Measurements from ENCODE around the gene BTBD16.

The BTBD16 gene

DNA sequence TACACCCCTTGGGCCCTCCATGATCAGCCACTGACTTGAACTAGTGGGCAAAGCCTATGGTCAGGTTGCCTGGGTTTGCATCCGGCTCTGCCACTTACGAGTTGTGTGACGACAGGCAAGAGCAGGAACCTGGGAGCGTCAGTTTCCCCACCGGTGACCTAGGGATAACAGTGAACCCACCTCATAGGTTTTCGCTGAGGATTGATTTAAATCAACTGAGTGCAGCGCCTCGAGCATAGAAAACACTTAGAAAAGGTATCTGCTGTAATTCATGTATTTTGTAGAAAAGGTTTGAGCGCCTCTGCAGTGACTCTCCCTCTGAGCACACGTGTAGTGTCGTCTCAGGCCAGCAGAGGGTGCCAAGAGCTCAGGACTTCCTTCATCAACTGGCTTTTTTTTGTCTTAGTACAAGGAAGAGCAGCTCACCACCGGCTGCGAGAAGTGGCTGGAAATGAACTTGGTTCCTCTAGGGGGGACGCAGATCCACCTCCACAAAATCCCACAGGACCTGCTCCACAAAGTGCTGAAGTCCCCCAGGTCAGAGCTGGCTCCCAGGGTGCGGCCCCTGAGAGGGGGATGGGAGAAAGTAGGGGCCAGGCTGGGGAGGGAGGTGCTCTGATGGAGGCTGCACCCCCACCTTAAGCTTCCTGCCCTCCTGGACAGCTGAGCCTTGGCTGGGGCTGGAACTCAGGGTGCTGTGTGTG lies 27.7 kb downstream of the BTBD16 start:
- H3K9me3 ChIP-seq (ENCODE audit: insufficient read depth, low read depth, low read length) = peaks cover 2% of the 10 kb centered on the region
- H3K4me2 ChIP-seq (ENCODE audit: low read length) = no peak overlapping the region
- no peaks in the 10 kb centered on the region for H3K27me3 ChIP-seq (ENCODE audit: insufficient read depth, low read length)
- H4K12ac ChIP-seq (ENCODE audit: low read depth, low read length) = no peak overlapping the region
- no CpG with 5 or more reads among the region's 15 CpGs for WGBS (ENCODE audit: extremely low coverage, insufficient coverage, insufficient read length)
- H3K4me1 ChIP-seq (ENCODE audit: control insufficient read depth in 1 of 2, insufficient read depth in 2 of 2, low read length in 2 of 2) = peaks cover 6 to 8% of the 10 kb centered on the region in 2 experiments
- no peaks in the 10 kb centered on the region for H3K36me3 ChIP-seq (ENCODE audit: control insufficient read depth in 1 of 2, insufficient read depth in 2 of 2, low read length in 2 of 2)
- H3K4ac ChIP-seq (ENCODE audit: low read depth, low read length) = no peak overlapping the region
- H3K79me2 ChIP-seq (ENCODE audit: control insufficient read depth, insufficient read depth, low read length, poor library complexity) = no peaks in the 10 kb centered on the region
- H2BK5ac ChIP-seq (ENCODE audit: low read depth, low read length, poor library complexity) = no peak overlapping the region
- H3K4me3 ChIP-seq (ENCODE audit: low read depth, low read length) = no peak overlapping the region
- H2BK120ac ChIP-seq (ENCODE audit: insufficient read depth, low read length, poor library complexity) = no peak overlapping the region
- H3K23ac ChIP-seq (ENCODE audit: low read length) = no peak overlapping the region
- H3K9ac ChIP-seq (ENCODE audit: low read length) = no peak overlapping the region
- H3K79me1 ChIP-seq (ENCODE audit: low read length) = no peaks in the 10 kb centered on the region
- DNase-seq = peak; percentile 81 to 91
- no peak overlapping the region for H2BK12ac ChIP-seq (ENCODE audit: low read length)
- H2AFZ ChIP-seq (ENCODE audit: insufficient read depth, low read length, poor library complexity) = no peak overlapping the region
- no peak overlapping the region for H4K91ac ChIP-seq (ENCODE audit: low read depth, low read length)
- peak overlapping the region; percentile 6 for H3K18ac ChIP-seq (ENCODE audit: low read length)
- H2AK5ac ChIP-seq (ENCODE audit: low read length) = no peak overlapping the region
- H4K8ac ChIP-seq (ENCODE audit: low read depth, low read length) = no peak overlapping the region
- no peak overlapping the region for H3K27ac ChIP-seq (ENCODE audit: low read depth, low read length)
- H3K14ac ChIP-seq (ENCODE audit: low read length) = no peak overlapping the region

DNA sequence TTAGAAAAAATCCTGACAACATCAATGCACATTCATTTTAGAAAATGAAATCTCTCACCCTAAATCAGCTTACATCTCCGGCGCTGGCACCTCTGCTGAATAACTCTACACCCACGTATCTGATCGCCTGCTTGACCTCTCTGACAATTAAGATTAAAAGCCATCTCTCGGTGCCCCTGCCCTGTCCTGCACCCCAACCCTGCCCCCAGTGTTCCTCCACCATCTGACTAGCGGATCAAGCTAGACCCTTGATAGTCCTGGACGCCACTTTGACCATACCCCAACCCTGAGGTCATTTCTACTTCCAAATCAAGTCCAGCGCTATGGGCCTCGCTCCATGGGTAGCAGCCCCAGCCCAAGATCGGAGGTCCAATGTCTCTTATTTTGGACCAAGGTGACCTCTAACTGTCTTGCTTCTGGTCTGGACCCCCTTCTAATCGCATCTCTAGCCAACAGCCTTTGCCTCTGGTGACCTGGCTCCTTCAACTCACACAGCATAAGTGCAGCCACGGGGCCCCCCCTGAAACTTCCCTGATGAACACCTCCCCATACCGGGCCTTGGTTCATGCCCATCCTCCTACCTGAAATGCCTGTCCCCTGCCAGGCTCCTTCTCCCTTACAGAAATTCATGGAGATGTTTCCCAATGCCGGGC lies 28.5 kb downstream of the BTBD16 start:
- Histone ChIP-seq H2BK12ac (ENCODE audit: low read length) (no peak overlapping the region), H3K27ac (ENCODE audit: low read depth, low read length) (no peak overlapping the region), H3K4me1 (ENCODE audit: control insufficient read depth in 1 of 2, insufficient read depth in 2 of 2, low read length in 2 of 2) (no peaks in the 10 kb centered on the region), H3K36me3 (ENCODE audit: control insufficient read depth in 1 of 2, insufficient read depth in 2 of 2, low read length in 2 of 2) (no peaks in the 10 kb centered on the region), H3K79me2 (ENCODE audit: control insufficient read depth, insufficient read depth, low read length, poor library complexity) (no peaks in the 10 kb centered on the region), H3K4me2 (ENCODE audit: low read length) (no peak overlapping the region), H3K4me3 (ENCODE audit: low read depth, low read length) (no peak overlapping the region), H2BK5ac (ENCODE audit: low read depth, low read length, poor library complexity) (no peak overlapping the region), H3K79me1 (ENCODE audit: low read length) (no peaks in the 10 kb centered on the region), H4K8ac (ENCODE audit: low read depth, low read length) (no peak overlapping the region), H3K4ac (ENCODE audit: low read depth, low read length) (no peak overlapping the region), H2AFZ (ENCODE audit: insufficient read depth, low read length, poor library complexity) (no peak overlapping the region), H4K12ac (ENCODE audit: low read depth, low read length) (no peak overlapping the region), H4K91ac (ENCODE audit: low read depth, low read length) (no peak overlapping the region), H3K23ac (ENCODE audit: low read length) (no peak overlapping the region), H3K9me3 (ENCODE audit: insufficient read depth, low read depth, low read length) (peaks cover 2% of the 10 kb centered on the region), H3K14ac (ENCODE audit: low read length) (no peak overlapping the region), H3K27me3 (ENCODE audit: insufficient read depth, low read length) (no peaks in the 10 kb centered on the region), H3K9ac (ENCODE audit: low read length) (no peak overlapping the region), H3K18ac (ENCODE audit: low read length) (no peak overlapping the region), H2BK120ac (ENCODE audit: insufficient read depth, low read length, poor library complexity) (no peak overlapping the region), H2AK5ac (ENCODE audit: low read length) (no peak overlapping the region)
- WGBS (ENCODE audit: extremely low coverage, insufficient coverage, insufficient read length) = no CpG with 5 or more reads among the region's 14 CpGs
- DNase-seq = no peak

DNA sequence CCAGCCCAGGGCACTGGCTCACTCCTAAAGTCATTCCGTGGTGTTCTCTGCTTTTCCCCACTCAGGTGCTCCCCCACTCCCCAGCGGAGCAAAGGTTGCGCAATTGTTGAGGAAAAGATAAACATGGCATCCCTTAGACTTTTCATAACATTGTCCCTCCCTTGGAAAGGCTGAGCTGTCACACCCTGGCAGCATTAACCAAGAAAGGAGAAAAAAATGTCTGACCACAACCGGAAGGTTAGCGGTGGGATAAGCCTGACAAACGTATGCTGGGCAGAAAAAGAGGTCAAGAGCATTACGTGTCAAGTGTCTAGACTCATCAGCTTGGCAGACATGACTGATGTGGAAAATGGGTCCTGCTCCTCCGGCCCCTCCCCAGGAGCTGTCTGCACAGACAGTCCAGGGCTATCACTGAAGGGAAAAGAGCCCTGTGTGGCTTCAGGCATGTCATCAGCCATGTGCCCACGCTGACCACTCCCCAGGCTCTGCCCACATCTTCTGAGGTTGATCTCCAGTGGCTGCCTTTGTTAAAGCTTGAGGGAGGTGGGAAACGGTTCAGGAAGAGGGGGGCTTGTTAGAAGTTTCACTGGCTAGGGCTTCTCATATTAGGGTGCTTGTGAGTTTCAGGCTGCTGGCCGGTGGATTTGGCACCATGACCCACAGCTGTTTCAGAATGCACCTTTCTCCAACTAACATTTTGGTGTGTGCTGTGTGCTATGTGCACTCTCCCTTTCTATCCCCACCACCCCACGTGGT lies 30.1 kb downstream of the BTBD16 start:
- no peaks in the 10 kb centered on the region for H3K79me1 ChIP-seq (ENCODE audit: low read length)
- no CpG with 5 or more reads among the region's 12 CpGs for WGBS (ENCODE audit: extremely low coverage, insufficient coverage, insufficient read length)

DNA sequence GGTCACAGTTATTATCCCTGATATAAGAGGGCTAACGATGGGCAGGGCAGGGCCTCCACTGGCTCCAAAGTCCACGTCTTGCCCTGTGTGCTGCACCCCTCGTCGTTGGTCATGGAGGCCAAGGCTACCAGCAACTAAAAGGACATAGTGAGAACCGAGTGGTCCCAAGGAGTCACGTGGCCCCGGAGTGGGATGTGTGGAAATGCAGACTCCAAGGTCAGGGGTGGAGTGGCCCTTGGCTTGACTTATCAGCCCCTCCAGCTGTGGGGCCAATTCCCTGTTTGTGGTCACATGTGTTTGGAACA lies 30.7 kb downstream of the BTBD16 start:
- Histone ChIP-seq H3K36me3 (ENCODE audit: control insufficient read depth in 1 of 2, insufficient read depth in 2 of 2, low read length in 2 of 2) (no peaks in the 10 kb centered on the region), H3K18ac (ENCODE audit: low read length) (no peak overlapping the region), H3K79me2 (ENCODE audit: control insufficient read depth, insufficient read depth, low read length, poor library complexity) (no peaks in the 10 kb centered on the region), H3K79me1 (ENCODE audit: low read length) (no peaks in the 10 kb centered on the region), H4K91ac (ENCODE audit: low read depth, low read length) (no peak overlapping the region), H2AFZ (ENCODE audit: insufficient read depth, low read length, poor library complexity) (no peak overlapping the region), H3K9ac (ENCODE audit: low read length) (no peak overlapping the region), H3K27me3 (ENCODE audit: insufficient read depth, low read length) (no peaks in the 10 kb centered on the region), H3K27ac (ENCODE audit: low read depth, low read length) (no peak overlapping the region), H2BK120ac (ENCODE audit: insufficient read depth, low read length, poor library complexity) (no peak overlapping the region), H4K12ac (ENCODE audit: low read depth, low read length) (no peak overlapping the region), H3K4ac (ENCODE audit: low read depth, low read length) (no peak overlapping the region), H2BK5ac (ENCODE audit: low read depth, low read length, poor library complexity) (no peak overlapping the region), H2AK5ac (ENCODE audit: low read length) (no peak overlapping the region), H3K14ac (ENCODE audit: low read length) (no peak overlapping the region), H3K9me3 (ENCODE audit: insufficient read depth, low read depth, low read length) (peaks cover 4% of the 10 kb centered on the region), H4K8ac (ENCODE audit: low read depth, low read length) (no peak overlapping the region), H3K4me1 (ENCODE audit: control insufficient read depth in 1 of 2, insufficient read depth in 2 of 2, low read length in 2 of 2) (no peaks in the 10 kb centered on the region), H2BK12ac (ENCODE audit: low read length) (no peak overlapping the region), H3K4me2 (ENCODE audit: low read length) (no peak overlapping the region), H3K23ac (ENCODE audit: low read length) (no peak overlapping the region), H3K4me3 (ENCODE audit: low read depth, low read length) (no peak overlapping the region)
- WGBS (ENCODE audit: extremely low coverage, insufficient coverage, insufficient read length) = no CpG with 5 or more reads among the region's 7 CpGs
- DNase-seq = no peak

More for the DNA sequence above, 30.1 kb downstream of the BTBD16 start:
- H3K18ac ChIP-seq (ENCODE audit: low read length) = no peak overlapping the region
- H3K79me2 ChIP-seq (ENCODE audit: control insufficient read depth, insufficient read depth, low read length, poor library complexity) = no peaks in the 10 kb centered on the region
- no peaks in the 10 kb centered on the region for H3K4me1 ChIP-seq (ENCODE audit: control insufficient read depth in 1 of 2, insufficient read depth in 2 of 2, low read length in 2 of 2)
- no peak overlapping the region for H3K27ac ChIP-seq (ENCODE audit: low read depth, low read length)
- H4K8ac ChIP-seq (ENCODE audit: low read depth, low read length) = no peak overlapping the region
- no peaks in the 10 kb centered on the region for H3K36me3 ChIP-seq (ENCODE audit: control insufficient read depth in 1 of 2, insufficient read depth in 2 of 2, low read length in 2 of 2)
- H2BK120ac ChIP-seq (ENCODE audit: insufficient read depth, low read length, poor library complexity) = no peak overlapping the region
- DNase-seq = no peak
- H3K4me3 ChIP-seq (ENCODE audit: low read depth, low read length) = no peak overlapping the region
- H4K12ac ChIP-seq (ENCODE audit: low read depth, low read length) = no peak overlapping the region
- no peaks in the 10 kb centered on the region for H3K27me3 ChIP-seq (ENCODE audit: insufficient read depth, low read length)
- H2BK5ac ChIP-seq (ENCODE audit: low read depth, low read length, poor library complexity) = no peak overlapping the region
- H3K14ac ChIP-seq (ENCODE audit: low read length) = no peak overlapping the region
- H3K9me3 ChIP-seq (ENCODE audit: insufficient read depth, low read depth, low read length) = peaks cover 4% of the 10 kb centered on the region
- H3K9ac ChIP-seq (ENCODE audit: low read length) = no peak overlapping the region
- no peak overlapping the region for H2AK5ac ChIP-seq (ENCODE audit: low read length)
- no peak overlapping the region for H3K23ac ChIP-seq (ENCODE audit: low read length)
- H3K4me2 ChIP-seq (ENCODE audit: low read length) = no peak overlapping the region
- no peak overlapping the region for H2BK12ac ChIP-seq (ENCODE audit: low read length)
- H3K4ac ChIP-seq (ENCODE audit: low read depth, low read length) = no peak overlapping the region
- no peak overlapping the region for H4K91ac ChIP-seq (ENCODE audit: low read depth, low read length)
- no peak overlapping the region for H2AFZ ChIP-seq (ENCODE audit: insufficient read depth, low read length, poor library complexity)

All from trophoblast cell (in vitro differentiated cells and primary cell).